DMS114 treated with DMSO at 0.1 percent for 48 hours (cell line): ENCODE results near the gene BAG3.
"Not testable (repeated sequence)": the region's sequence is repeated elsewhere in the genome, so short reads cannot be mapped to it uniquely, and the experiment has no call there.

Experiments
- DNase-seq: peaks from one replicate; lab custom pipeline; 2025; ENCODE audit not compliant: unreplicated experiment; lab: John Stamatoyannopoulos, UW

BAG3 gene

GRCh38 chr10:119689016-119689580 is 37.9 kb downstream of the BAG3 start:
- no peak for DNase-seq

GRCh38 chr10:119691726-119692125 is 40.5 kb downstream of the BAG3 start:
- no peak for DNase-seq

- DNase-seq, result no peak
Measured at GRCh38 chr10:119693262-119693957, 42.2 kb downstream of the BAG3 start.

GRCh38 chr10:119694608-119695007 is 43.4 kb downstream of the BAG3 start:
- no peak for DNase-seq

- DNase-seq, result no peak
Measured at GRCh38 chr10:119700321-119700954, 49.3 kb downstream of the BAG3 start.

- DNase-seq, result no peak
Measured at GRCh38 chr10:119701861-119702260, 50.7 kb downstream of the BAG3 start.

GRCh38 chr10:119702583-119702982 is 51.4 kb downstream of the BAG3 start:
- no peak for DNase-seq

- no peak for DNase-seq
Measured at GRCh38 chr10:119703903-119704508, 52.8 kb downstream of the BAG3 start.

- DNase-seq, result no peak
Measured at GRCh38 chr10:119705434-119705831, 54.3 kb downstream of the BAG3 start.

GRCh38 chr10:119706521-119707278 is 55.5 kb downstream of the BAG3 start:
- DNase-seq, result no peak

- DNase-seq, result not testable (repeated sequence)
Measured at GRCh38 chr10:119707331-119707730, 56.2 kb downstream of the BAG3 start.

- not testable (repeated sequence) for DNase-seq
Measured at GRCh38 chr10:119710935-119711334, 59.8 kb downstream of the BAG3 start.

GRCh38 chr10:119713744-119714483 is 62.7 kb downstream of the BAG3 start:
- no peak for DNase-seq

- no peak for DNase-seq
Measured at GRCh38 chr10:119714484-119714816, 63.3 kb downstream of the BAG3 start.

- no peak for DNase-seq
Measured at GRCh38 chr10:119715628-119716505, 64.7 kb downstream of the BAG3 start.

- no peak for DNase-seq
Measured at GRCh38 chr10:119723161-119723560, 72.0 kb downstream of the BAG3 start.

GRCh38 chr10:119723624-119724023 is 72.4 kb downstream of the BAG3 start:
- no peak for DNase-seq

GRCh38 chr10:119724593-119725516 is 73.7 kb downstream of the BAG3 start:
- DNase-seq, result no peak

- no peak for DNase-seq
Measured at GRCh38 chr10:119725517-119725827, 74.3 kb downstream of the BAG3 start.
